Upper lobe of left lung (tissue), 4 donors: Measurements from ENCODE around the gene NECTIN2.

Source experiments
- CTCF ChIP-seq, 6 experiments: fragments of 450-650 bp in 4 of 6; fragments of 200-600 bp in 2 of 6; sonication (generic) in 2 of 6; IDR thresholded peaks; one replicate each; pipeline ENCODE4 v1.5.1; 2016 to 2019; ENCODE audit warnings: antibody characterized with exemption in 6 of 6
- EP300 ChIP-seq, 4 donors: sonication (generic); formaldehyde crosslinking; IDR thresholded peaks; one replicate each; pipeline ENCODE4 v1.5.1; 2017; ENCODE audit warnings: antibody characterized with exemption in 4 of 4, control low read depth in 2 of 4

- no peak for TF ChIP-seq EP300 (IDR thresholded peaks at IDR 0.05)
- TF ChIP-seq CTCF (IDR thresholded peaks at IDR 0.05): peak in 2 of 6 experiments; percentile 27 to 32
These were observed 25.2 kb upstream of the NECTIN2 start for GRCh38 chr19:44820648-44821609.
